Esophagus squamous epithelium (tissue), 5 donors: ENCODE results near the gene ZBTB38. TPM values are rescaled to one million over a fixed set of nuclear protein-coding genes. Genes with fewer than 3 reads are reported as not detected.
A peak's percentile ranks its signal among the peaks of the same experiment; 100 is the strongest.

Experiments used
- DNase-seq: peaks from one replicate; lab custom pipeline; 2025; lab: John Stamatoyannopoulos, UW
- H3K27ac ChIP-seq, 4 donors: fragments of 200-600 bp; sonication (generic); one replicate each; pipeline ENCODE4 v1.5.1; 2016 to 2019; ENCODE audit warnings: mild to moderate bottlenecking in 1 of 4
- H3K27me3 ChIP-seq, 4 donors: fragments of 200-600 bp; sonication (generic); 1 replicate in 3 of 4; 2 replicates in 1 of 4; pipeline versions ENCODE4 v1.5.1 to v1.6.0; 2017 to 2021; ENCODE audit warnings: antibody characterized with exemption in 1 of 4
- H3K36me3 ChIP-seq, 3 donors: fragments of 200-600 bp; sonication (generic); one replicate each; pipeline ENCODE4 v1.5.1; 2016 to 2019
- H3K4me1 ChIP-seq, 3 donors: fragments of 200-600 bp; sonication (generic); one replicate each; pipeline ENCODE4 v1.5.1; 2017 to 2019
- H3K4me3 ChIP-seq, 4 donors: fragments of 200-600 bp; sonication (generic); 1 replicate in 3 of 4; 2 replicates in 1 of 4; pipeline ENCODE4 v1.5.1; 2016 to 2019; ENCODE audit warnings: mild to moderate bottlenecking in 2 of 4, moderate library complexity in 1 of 4
- H3K9me3 ChIP-seq, 3 donors: fragments of 200-600 bp; sonication (generic); one replicate each; pipeline ENCODE4 v1.5.1; 2016 to 2019
- CTCF ChIP-seq, 6 experiments: fragments of 450-650 bp in 4 of 6; fragments of 200-600 bp in 2 of 6; sonication (generic) in 2 of 6; IDR thresholded peaks; one replicate each; pipeline ENCODE4 v1.5.1; 2016 to 2019; ENCODE audit warnings: antibody characterized with exemption in 6 of 6, mild to moderate bottlenecking in 4 of 6, moderate library complexity in 4 of 6
- POLR2A ChIP-seq, 4 donors: fragments of 450-650 bp; IDR thresholded peaks; one replicate each; pipeline ENCODE4 v1.6.1; 2017; ENCODE audit warnings: antibody characterized with exemption in 4 of 4, mild to moderate bottlenecking in 4 of 4, moderate library complexity in 3 of 4
- WGBS, 2 donors: methylation state at CpG; one replicate each; pipeline ENCODE4 v1.1.5; 2018; 5-methylcytosine and 5-hydroxymethylcytosine counted together
- intact Hi-C: fragments of 100-400 bp; cut with DNase I; formaldehyde crosslinking; loops from one replicate; pipeline ENCODE4 v1.15.0; 2022
- total RNA-seq, 4 donors: library from RNA; depleted of rRNA; stranded (reverse); fragments of >200 nt; gene quantifications; one replicate each; pipeline ENCODE4 v1.1.0, GENCODE V29; 2016
- donor health status: DM: yes; HTN: yes; CAD: no.

The ZBTB38 gene
- total RNA-seq, 4 donors from 2014 or later = 15.6 to 54.4 (median 33.1) TPM

- peaks cover 0 to 9% (median 0%) of the 10 kb centered on the region in 3 donors for H3K4me1 ChIP-seq
- H3K9me3 ChIP-seq = no peaks in the 10 kb centered on the region
- DNase-seq = no peak
- intact Hi-C loops = no loop called here
- H3K4me3 ChIP-seq = no peak overlapping the region
- TF ChIP-seq POLR2A (IDR thresholded peaks at IDR 0.05) (no peak), CTCF (IDR thresholded peaks at IDR 0.05) (no peak)
- no peaks in the 10 kb centered on the region for H3K36me3 ChIP-seq
- peak overlapping the region in 2 of 4 donors; percentile 34 to 41 for H3K27ac ChIP-seq
- 58 to 70% methylated on average over 8 to 9 of the region's 9 CpGs for WGBS, 2 donors
- H3K27me3 ChIP-seq = peaks cover 0 to 97% (median 0%) of the 10 kb centered on the region in 4 donors
These were observed 36.7 kb upstream of the ZBTB38 start for GRCh38 chr3:141331377-141332318.

GRCh38 chr3:141332416-141332815 lies 35.9 kb upstream of the ZBTB38 start:
- Histone ChIP-seq H3K27ac (peak overlapping the region in 2 of 4 donors; percentile 34 to 41), H3K4me3 (no peak overlapping the region)

GRCh38 chr3:141333836-141334626 lies 34.3 kb upstream of the ZBTB38 start:
- intact Hi-C loops = no loop called here
- Histone ChIP-seq H3K36me3 (no peaks in the 10 kb centered on the region), H3K4me3 (no peak overlapping the region), H3K9me3 (no peaks in the 10 kb centered on the region), H3K4me1 (peaks cover 0 to 9% (median 0%) of the 10 kb centered on the region in 3 donors), H3K27ac (no peak overlapping the region), H3K27me3 (peaks cover 0 to 97% (median 0%) of the 10 kb centered on the region in 4 donors)
- DNase-seq = no peak
- TF ChIP-seq POLR2A (IDR thresholded peaks at IDR 0.05) (no peak), CTCF (IDR thresholded peaks at IDR 0.05) (no peak)
- 90 to 93% methylated on average over 3 of the region's 3 CpGs for WGBS, 2 donors

More at GRCh38 chr3:141332416-141332815, 35.9 kb upstream of the ZBTB38 start:
- Histone ChIP-seq H3K4me1 (peaks cover 0 to 9% (median 0%) of the 10 kb centered on the region in 3 donors), H3K36me3 (no peaks in the 10 kb centered on the region), H3K9me3 (no peaks in the 10 kb centered on the region), H3K27me3 (peaks cover 0 to 97% (median 0%) of the 10 kb centered on the region in 4 donors)
- no peak for DNase-seq
- intact Hi-C loops = no loop called here
- WGBS, 2 donors = 79 to 86% methylated on average over 4 to 5 of the region's 5 CpGs
- TF ChIP-seq CTCF (IDR thresholded peaks at IDR 0.05) = no peak
- no peak for TF ChIP-seq POLR2A (IDR thresholded peaks at IDR 0.05)

- TF ChIP-seq POLR2A (IDR thresholded peaks at IDR 0.05) (no peak), CTCF (IDR thresholded peaks at IDR 0.05) (no peak)
- peaks cover 0 to 9% (median 0%) of the 10 kb centered on the region in 3 donors for H3K4me1 ChIP-seq
- peaks cover 0 to 100% (median 0%) of the 10 kb centered on the region in 4 donors for H3K27me3 ChIP-seq
- no peaks in the 10 kb centered on the region for H3K9me3 ChIP-seq
- WGBS, 2 donors = 86 to 95% methylated on average over 9 to 11 of the region's 11 CpGs
- H3K4me3 ChIP-seq = no peak overlapping the region
- intact Hi-C loops = no loop called here
- no peaks in the 10 kb centered on the region for H3K36me3 ChIP-seq
- DNase-seq = no peak
- H3K27ac ChIP-seq = no peak overlapping the region
These were observed 33.6 kb upstream of the ZBTB38 start for GRCh38 chr3:141334627-141335250.
